Left ventricle myocardium superior (tissue), 1 donor: ENCODE measurements around the gene PTBP3. TPM values are rescaled to one million over a fixed set of nuclear protein-coding genes. Genes with fewer than 3 reads are reported as not detected.

Source experiments
- ATAC-seq: fragments of 200-7000 bp; cut with Tn5 transposase; one replicate; pipeline ENCODE4 v1.9.1; 2020; ENCODE audit warnings: mild to moderate bottlenecking, moderate library complexity
- DNase-seq: peaks from one replicate; pipeline ENCODE4 v3.0.0-alpha.2; 2020
- intact Hi-C: fragments of 100-400 bp; cut with micrococcal nuclease; formaldehyde crosslinking; loops from one replicate; pipeline ENCODE4 v1.11.0; 2022
- total RNA-seq: library from RNA; stranded (reverse); fragmentation: NEBNext Ultra II Directional; extraction: Animal tissue kit (Norgen Biotek cat#: 25700); gene quantifications from one replicate; pipeline ENCODE4 v1.2.1, GENCODE V29; 2021
- donor health status: DM: no; HTN: yes; CAD: no; lungs with severe emphysema.

Gene PTBP3
- total RNA-seq, 1 donor from 2014 or later: 19.4 TPM

- ATAC-seq: no peak
- DNase-seq: no peak
- intact Hi-C loops: loop anchor here (5.0 kb wide), 1 partner anchor 272 kb away; no protein-coding TSS in a partner anchor
Measured at GRCh38 chr9:112364761-112365160, 31.3 kb upstream of the PTBP3 start.

GRCh38 chr9:112361601-112362000 lies 28.2 kb upstream of the PTBP3 start:
- ATAC-seq: peak; percentile 38
- intact Hi-C loops: loop anchor here (5.0 kb wide), 1 partner anchor 269 kb away; no protein-coding TSS in a partner anchor
- no peak for DNase-seq

GRCh38 chr9:112360047-112360804 lies 26.8 kb upstream of the PTBP3 start:
- ATAC-seq (no peak), DNase-seq (no peak)
- intact Hi-C loops: loop anchor here (5.0 kb wide), 1 partner anchor 268 kb away; no protein-coding TSS in a partner anchor

- DNase-seq (no peak), ATAC-seq (no peak)
- intact Hi-C loops: no loop called here
Measured at GRCh38 chr9:112355427-112355897, 22.0 kb upstream of the PTBP3 start.

- intact Hi-C loops: no loop called here
- ATAC-seq (no peak), DNase-seq (no peak)
Measured at GRCh38 chr9:112354081-112354743, 20.8 kb upstream of the PTBP3 start.

- DNase-seq (no peak), ATAC-seq (no peak)
- intact Hi-C loops: no loop called here
Measured at GRCh38 chr9:112352209-112352608, 18.8 kb upstream of the PTBP3 start.

- no peak for DNase-seq
- ATAC-seq: no peak
- intact Hi-C loops: no loop called here
Measured at GRCh38 chr9:112351184-112351583, 17.8 kb upstream of the PTBP3 start.

GRCh38 chr9:112349008-112349333 lies 15.6 kb upstream of the PTBP3 start:
- ATAC-seq: no peak
- intact Hi-C loops: loop anchor here (5.0 kb wide), 1 partner anchor 333 kb away; no protein-coding TSS in a partner anchor

GRCh38 chr9:112348257-112349007 lies 15.0 kb upstream of the PTBP3 start:
- ATAC-seq (peak; percentile 88), DNase-seq (peak; percentile 94)
- intact Hi-C loops: loop anchor here (5.0 kb wide), 1 partner anchor 334 kb away; no protein-coding TSS in a partner anchor

More at GRCh38 chr9:112349008-112349333, 15.6 kb upstream of the PTBP3 start:
- no peak for DNase-seq

- no peak for ATAC-seq
- intact Hi-C loops: no loop called here
- DNase-seq: no peak
Measured at GRCh38 chr9:112341730-112342129, 8.3 kb upstream of the PTBP3 start.

GRCh38 chr9:112339886-112340285 lies 6.5 kb upstream of the PTBP3 start:
- DNase-seq (no peak), ATAC-seq (no peak)
- intact Hi-C loops: no loop called here

GRCh38 chr9:112338561-112338960 lies 5.1 kb upstream of the PTBP3 start:
- DNase-seq (no peak), ATAC-seq (no peak)
- intact Hi-C loops: no loop called here

- ATAC-seq (no peak), DNase-seq (no peak)
- intact Hi-C loops: no loop called here
Measured at GRCh38 chr9:112337547-112337946, 4.1 kb upstream of the PTBP3 start.

- intact Hi-C loops: no loop called here
- no peak for DNase-seq
- no peak for ATAC-seq
Measured at GRCh38 chr9:112334432-112334841, 1.0 kb upstream of the PTBP3 start.

- ATAC-seq: peak; percentile 97
- peak; percentile 98 for DNase-seq
- intact Hi-C loops: no loop called here
Measured at GRCh38 chr9:112333639-112334431, 416 bp upstream of the PTBP3 start.

- DNase-seq (no peak), ATAC-seq (no peak)
- intact Hi-C loops: no loop called here
Measured at GRCh38 chr9:112332674-112332976, 794 bp downstream of the PTBP3 start.

GRCh38 chr9:112332214-112332613 lies 1.2 kb downstream of the PTBP3 start:
- DNase-seq (no peak), ATAC-seq (no peak)
- intact Hi-C loops: no loop called here

GRCh38 chr9:112331674-112331952 lies 1.8 kb downstream of the PTBP3 start:
- DNase-seq: no peak
- intact Hi-C loops: no loop called here
- no peak for ATAC-seq

GRCh38 chr9:112328545-112328944 lies 4.9 kb downstream of the PTBP3 start:
- intact Hi-C loops: no loop called here
- ATAC-seq (no peak), DNase-seq (no peak)
